Lung (tissue), 12 donors: ENCODE data around the gene CASP7. TPM values are rescaled to one million over a fixed set of nuclear protein-coding genes. Genes with fewer than 3 reads are reported as not detected.

Experiments
- ATAC-seq: fragments of 200-7000 bp; cut with Tn5 transposase; one replicate; pipeline ENCODE4 v1.9.1; 2020; ENCODE audit warnings: moderate number of reproducible peaks; ENCODE audit not compliant: insufficient read depth, low FRiP score
- DNase-seq, 3 donors: peaks; one replicate each; pipeline ENCODE4 v3.0.0-alpha.2; 2013 to 2017
- H3K27ac ChIP-seq, 2 donors: one replicate each; pipeline ENCODE4 v1.5.1; 2013; ENCODE audit warnings: mild to moderate bottlenecking in 2 of 2, moderate library complexity in 2 of 2, control low read depth in 1 of 2, inconsistent platforms in 1 of 2, low read depth in 1 of 2, low read length in 1 of 2
- H3K27me3 ChIP-seq, 3 donors: one replicate each; pipeline ENCODE4 v1.5.1; 2013; ENCODE audit warnings: low read length in 2 of 3; ENCODE audit not compliant: control insufficient read depth in 3 of 3, insufficient read depth in 3 of 3
- H3K36me3 ChIP-seq, 4 donors: one replicate each; pipeline ENCODE4 v1.5.1; 2013; ENCODE audit warnings: low read length in 4 of 4, mild to moderate bottlenecking in 1 of 4, moderate library complexity in 1 of 4; ENCODE audit not compliant: control insufficient read depth in 4 of 4, insufficient read depth in 4 of 4
- H3K4me1 ChIP-seq, 5 donors: one replicate each; pipeline ENCODE4 v1.5.1; 2013; ENCODE audit warnings: low read length in 5 of 5, mild to moderate bottlenecking in 2 of 5, moderate library complexity in 1 of 5; ENCODE audit not compliant: control insufficient read depth in 5 of 5, insufficient read depth in 5 of 5
- H3K4me3 ChIP-seq: one replicate; pipeline ENCODE4 v1.5.1; 2013; ENCODE audit warnings: mild to moderate bottlenecking, control low read depth, moderate library complexity
- H3K9ac ChIP-seq, 2 donors: one replicate each; pipeline ENCODE4 v1.5.1; 2013; ENCODE audit warnings: low read length in 2 of 2, control low read depth in 1 of 2; ENCODE audit not compliant: insufficient read depth in 1 of 2
- H3K9me3 ChIP-seq, 4 donors: one replicate each; pipeline ENCODE4 v1.5.1; 2013; ENCODE audit warnings: low read length in 3 of 4, mild to moderate bottlenecking in 1 of 4, moderate library complexity in 1 of 4; ENCODE audit not compliant: control insufficient read depth in 4 of 4, insufficient read depth in 3 of 4
- CTCF ChIP-seq: IDR thresholded peaks from 2 replicates; pipeline ENCODE4 v1.5.1; 2012; ENCODE audit warnings: mild to moderate bottlenecking; ENCODE audit errors: control extremely low read depth, extremely low read depth
- WGBS, 2 donors: extraction: QIAGEN DNeasy Blood & Tissue Kit; methylation state at CpG; one replicate each; pipeline ENCODE4 v1.1.7; 2013; 5-methylcytosine and 5-hydroxymethylcytosine counted together
- polyA plus RNA-seq, 2 donors: library from polyadenylated mRNA; stranded (reverse); fragments of 200-250 nt; gene quantifications; one replicate each; pipeline ENCODE4 v1.2.1, GENCODE V29; 2013
- total RNA-seq, 2 donors: library from RNA; depleted of rRNA in 1 of 2; stranded (reverse); fragments of >200 nt in 1 of 2; gene quantifications; one replicate each; pipeline ENCODE4 v1.2.1, GENCODE V29; 2014 to 2021
- donor health status: control.
- donor health status: control.
- donor health status: Bipolar disorder and iron deficiency.
- donor health status: healthy.
- donor health status: DM: yes; HTN: yes; CAD: no.

The CASP7 gene
- total and polyA plus RNA-seq, 4 donors = 15.4 to 48.2 (median 26.6) TPM

DNA sequence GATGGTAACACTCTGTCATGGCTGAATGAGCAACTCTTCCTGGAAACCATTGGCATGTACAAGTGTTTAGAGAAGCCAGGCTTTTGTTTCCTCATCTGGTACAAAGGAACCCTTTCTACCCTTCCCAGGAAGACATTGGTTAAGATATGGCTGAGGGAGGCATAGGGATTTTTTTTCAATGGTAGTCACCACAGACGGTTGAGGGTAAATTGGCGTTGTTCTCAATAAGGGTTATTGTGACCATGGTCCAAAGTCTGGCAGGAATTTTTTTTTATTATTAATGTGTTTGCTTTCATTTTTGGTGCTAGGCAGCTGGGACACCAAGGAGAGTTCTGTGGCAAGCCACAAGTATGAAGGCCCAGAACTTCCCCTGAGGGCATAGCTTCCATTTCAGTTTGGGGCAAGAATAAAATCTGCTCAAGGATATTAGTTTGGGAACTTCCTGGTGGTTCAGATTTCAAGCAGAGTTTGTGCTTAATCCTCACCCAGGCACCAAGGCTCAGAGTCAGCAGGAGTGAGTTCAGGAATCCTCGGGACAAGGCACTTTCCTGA, 71.5 kb downstream of the CASP7 start, which contains the start of gene PLEKHS1:
Gene PLEKHS1, plus strand, starts transcription at position 502 of the 552 bp plus-strand sequence. CDS start 3,596 bp downstream, outside the sequence.
- 93 to 96% methylated on average over 3 of the region's 3 CpGs for WGBS, 2 donors
- no peak for ATAC-seq
- TF ChIP-seq CTCF = no peak

DNA sequence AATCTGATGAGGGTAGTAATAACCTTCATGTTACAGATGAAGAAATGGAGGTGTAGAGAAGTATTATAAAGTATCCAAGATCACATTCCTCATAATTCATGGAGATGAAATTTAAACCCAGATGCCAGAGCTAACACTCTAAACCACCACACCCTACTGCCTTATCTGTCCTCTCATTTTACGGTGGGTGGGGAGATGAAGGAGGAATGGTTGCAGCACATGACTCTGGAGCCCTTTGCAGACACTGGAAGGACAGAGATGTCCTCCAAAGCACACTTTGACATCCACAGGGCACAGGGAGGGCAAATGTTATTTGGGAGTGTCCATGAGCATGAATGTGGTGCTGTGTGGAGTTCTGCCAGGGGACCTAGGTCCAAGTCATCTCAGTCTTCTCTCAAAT, 72.8 kb downstream of the CASP7 start:
- Histone ChIP-seq H3K9ac (no peak overlapping the region), H3K27me3 (no peaks in the 10 kb centered on the region), H3K36me3 (no peaks in the 10 kb centered on the region), H3K4me3 (no peak overlapping the region), H3K4me1 (peaks cover 0 to 10% (median 0%) of the 10 kb centered on the region in 5 donors), H3K27ac (no peak overlapping the region), H3K9me3 (no peaks in the 10 kb centered on the region)
- WGBS, 2 donors = 20 to 39% methylated on average over 1 of the region's 1 CpG
- no peak for TF ChIP-seq CTCF
- peak in 1 of 3 donors; percentile 8 for DNase-seq
- no peak for ATAC-seq

More for the DNA sequence above, 71.5 kb downstream of the CASP7 start, which contains the start of gene PLEKHS1:
- no peaks in the 10 kb centered on the region for H3K27me3 ChIP-seq
- no peak within 1 kb of the TSS for H3K4me3 ChIP-seq
- DNase-seq = no peak
- H3K4me1 ChIP-seq = peaks cover 0 to 14% (median 0%) of the 10 kb centered on the region in 5 donors
- no peaks in the 10 kb centered on the region for H3K9me3 ChIP-seq
- H3K27ac ChIP-seq = no peak within 1 kb of the TSS
- H3K9ac ChIP-seq = no peak within 1 kb of the TSS
- H3K36me3 ChIP-seq = no peaks in the 10 kb centered on the region

GRCh38 chr10:113753020-113753692, 73.4 kb downstream of the CASP7 start:
- no peak overlapping the region for H3K9ac ChIP-seq
- 26 to 45% methylated on average over 9 of the region's 9 CpGs for WGBS, 2 donors
- no peak for ATAC-seq
- DNase-seq = peak; percentile 27 to 71 (median 62)
- no peaks in the 10 kb centered on the region for H3K36me3 ChIP-seq
- H3K27me3 ChIP-seq = no peaks in the 10 kb centered on the region
- no peak overlapping the region for H3K27ac ChIP-seq
- peaks cover 0 to 10% (median 0%) of the 10 kb centered on the region in 5 donors for H3K4me1 ChIP-seq
- no peak for TF ChIP-seq CTCF
- H3K4me3 ChIP-seq = no peak overlapping the region
- H3K9me3 ChIP-seq = no peaks in the 10 kb centered on the region
